Activated CD8-positive, alpha-beta T cell treated with anti-CD3 and anti-CD28 coated beads, Interleukin-2, amount 10 ng/mL, durations not matched to agents 7 days and 5 days (primary cell): ENCODE results near the gene FKBP15. TPM values are rescaled to one million over a fixed set of nuclear protein-coding genes. Genes with fewer than 3 reads are reported as not detected.

Experiments
- ATAC-seq: fragments of 150-1000 bp; cut with Tn5 transposase; one replicate; pipeline ENCODE4 v1.10.0; 2021; ENCODE audit warnings: moderate library complexity
- CTCF ChIA-PET: fragments of 350-600 bp; sonication (Branson Sonifier 250); formaldehyde crosslinking; loops from one replicate; lab custom pipeline; 2021; ENCODE audit warnings: antibody characterized with exemption; lab: Charles Lee
- POLR2A ChIA-PET: fragments of 350-600 bp; sonication (Branson Sonifier 250); formaldehyde crosslinking; loops from one replicate; lab custom pipeline; 2021; ENCODE audit warnings: antibody characterized with exemption; lab: Charles Lee
- DNase-seq: peaks from one replicate; pipeline ENCODE4 v3.0.0-alpha.2; 2020
- H3K27ac Mint-ChIP-seq: one replicate; pipeline ENCODE4 v1.8.0; 2021; ENCODE audit warnings: mild to moderate bottlenecking, mixed read lengths
- H3K27me3 Mint-ChIP-seq: one replicate; pipeline ENCODE4 v1.8.0; 2021; ENCODE audit warnings: low read depth, mixed read lengths
- H3K36me3 Mint-ChIP-seq: one replicate; pipeline ENCODE4 v1.8.0; 2021; ENCODE audit warnings: low read depth, mixed read lengths
- H3K4me1 Mint-ChIP-seq: one replicate; pipeline ENCODE4 v1.8.0; 2021; ENCODE audit warnings: low read depth, mixed read lengths
- H3K4me3 Mint-ChIP-seq: one replicate; pipeline ENCODE4 v1.8.0; 2021; ENCODE audit warnings: mild to moderate bottlenecking, mixed read lengths
- H3K9me3 Mint-ChIP-seq: one replicate; pipeline ENCODE4 v1.8.0; 2022; ENCODE audit warnings: mixed read lengths; ENCODE audit not compliant: insufficient read depth
- total RNA-seq, 2 experiments: library from RNA; stranded (reverse); gene quantifications; one replicate each; pipeline ENCODE4 v1.2.3, GENCODE V29; 2021

The FKBP15 gene, protein sequence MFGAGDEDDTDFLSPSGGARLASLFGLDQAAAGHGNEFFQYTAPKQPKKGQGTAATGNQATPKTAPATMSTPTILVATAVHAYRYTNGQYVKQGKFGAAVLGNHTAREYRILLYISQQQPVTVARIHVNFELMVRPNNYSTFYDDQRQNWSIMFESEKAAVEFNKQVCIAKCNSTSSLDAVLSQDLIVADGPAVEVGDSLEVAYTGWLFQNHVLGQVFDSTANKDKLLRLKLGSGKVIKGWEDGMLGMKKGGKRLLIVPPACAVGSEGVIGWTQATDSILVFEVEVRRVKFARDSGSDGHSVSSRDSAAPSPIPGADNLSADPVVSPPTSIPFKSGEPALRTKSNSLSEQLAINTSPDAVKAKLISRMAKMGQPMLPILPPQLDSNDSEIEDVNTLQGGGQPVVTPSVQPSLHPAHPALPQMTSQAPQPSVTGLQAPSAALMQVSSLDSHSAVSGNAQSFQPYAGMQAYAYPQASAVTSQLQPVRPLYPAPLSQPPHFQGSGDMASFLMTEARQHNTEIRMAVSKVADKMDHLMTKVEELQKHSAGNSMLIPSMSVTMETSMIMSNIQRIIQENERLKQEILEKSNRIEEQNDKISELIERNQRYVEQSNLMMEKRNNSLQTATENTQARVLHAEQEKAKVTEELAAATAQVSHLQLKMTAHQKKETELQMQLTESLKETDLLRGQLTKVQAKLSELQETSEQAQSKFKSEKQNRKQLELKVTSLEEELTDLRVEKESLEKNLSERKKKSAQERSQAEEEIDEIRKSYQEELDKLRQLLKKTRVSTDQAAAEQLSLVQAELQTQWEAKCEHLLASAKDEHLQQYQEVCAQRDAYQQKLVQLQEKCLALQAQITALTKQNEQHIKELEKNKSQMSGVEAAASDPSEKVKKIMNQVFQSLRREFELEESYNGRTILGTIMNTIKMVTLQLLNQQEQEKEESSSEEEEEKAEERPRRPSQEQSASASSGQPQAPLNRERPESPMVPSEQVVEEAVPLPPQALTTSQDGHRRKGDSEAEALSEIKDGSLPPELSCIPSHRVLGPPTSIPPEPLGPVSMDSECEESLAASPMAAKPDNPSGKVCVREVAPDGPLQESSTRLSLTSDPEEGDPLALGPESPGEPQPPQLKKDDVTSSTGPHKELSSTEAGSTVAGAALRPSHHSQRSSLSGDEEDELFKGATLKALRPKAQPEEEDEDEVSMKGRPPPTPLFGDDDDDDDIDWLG
- total RNA-seq, result 10 to 100 TPM; 34.5 to 36.3 TPM

GRCh38 chr9:113221003-113221799, at the start of gene FKBP15, which contains the start of gene SLC31A1:
FKBP15 (minus strand) TSS chr9:113221277; CDS start chr9:113221243, 34 bp downstream.
SLC31A1 (plus strand) TSS chr9:113221544; CDS start chr9:113256149, 34,605 bp downstream.
- H3K4me3 Mint-ChIP-seq, result peak within 1 kb of the TSS; percentile 88
- no peaks in the 10 kb centered on the region for H3K27me3 Mint-ChIP-seq
- peaks cover 37% of the 10 kb centered on the region for H3K4me1 Mint-ChIP-seq
- peak within 1 kb of the TSS; percentile 94 for H3K27ac Mint-ChIP-seq
- no peaks in the 10 kb centered on the region for H3K9me3 Mint-ChIP-seq
- peak; percentile 97 for DNase-seq
- POLR2A ChIA-PET, result interaction anchor here (0.6 to 3.3 kb wide), 8 partner anchors 11 to 189 kb away, joined by 3 to 27 read pairs (median 4); partner anchors contain the start of genes C9orf43, CDC26, POLE3 and PRPF4
- peaks cover 9% of the 10 kb centered on the region for H3K36me3 Mint-ChIP-seq
- CTCF ChIA-PET, result interaction anchor here (0.8 to 4.9 kb wide), 9 partner anchors 10 to 189 kb away, joined by 3 to 41 read pairs (median 6); partner anchors contain the start of genes ALAD, C9orf43, CDC26 and POLE3
- ATAC-seq, result peak; percentile 96

- peaks cover 10% of the 10 kb centered on the region for H3K4me1 Mint-ChIP-seq
- no peaks in the 10 kb centered on the region for H3K9me3 Mint-ChIP-seq
- H3K4me3 Mint-ChIP-seq, result no peak overlapping the region
- DNase-seq, result no peak
- no peak overlapping the region for H3K27ac Mint-ChIP-seq
- peaks cover 37% of the 10 kb centered on the region for H3K36me3 Mint-ChIP-seq
- CTCF ChIA-PET, result interaction anchor here (0.8 to 1.4 kb wide), 5 partner anchors 38 to 388 kb away, joined by 3 to 7 read pairs (median 3); partner anchors contain the start of gene ALAD
- ATAC-seq, result no peak
- H3K27me3 Mint-ChIP-seq, result no peaks in the 10 kb centered on the region
- POLR2A ChIA-PET, result no interaction called here
These were observed 48.8 kb upstream of the FKBP15 start for GRCh38 chr9:113269871-113270270.

DNA sequence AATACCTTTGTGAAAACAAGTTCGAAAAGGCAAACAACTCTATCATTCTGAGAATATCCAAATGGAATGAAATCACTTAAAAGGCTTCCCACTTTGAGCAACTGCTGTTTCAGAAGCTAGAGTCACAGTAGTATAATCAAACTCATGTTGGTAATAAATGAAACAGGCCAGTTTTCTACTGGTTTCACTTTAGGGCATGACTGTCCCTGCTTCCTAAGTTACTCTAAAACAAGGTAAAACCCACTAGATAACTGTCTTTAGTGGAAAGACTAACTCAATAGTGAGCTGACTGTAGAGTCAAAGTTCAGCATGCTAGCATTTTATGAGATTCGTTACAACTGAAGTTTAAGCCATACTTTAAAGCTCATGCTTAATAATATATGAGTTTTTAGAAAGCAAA, 48.3 kb upstream of the FKBP15 start:
- H3K27me3 Mint-ChIP-seq, result no peaks in the 10 kb centered on the region
- H3K4me1 Mint-ChIP-seq, result peaks cover 9% of the 10 kb centered on the region
- ATAC-seq (no peak), DNase-seq (no peak)
- no peaks in the 10 kb centered on the region for H3K9me3 Mint-ChIP-seq
- POLR2A ChIA-PET, result no interaction called here
- CTCF ChIA-PET, result interaction anchor here (0.7 to 1.4 kb wide), 6 partner anchors 38 to 389 kb away, joined by 3 to 7 read pairs (median 3); partner anchors contain the start of gene ALAD
- H3K4me3 Mint-ChIP-seq, result no peak overlapping the region
- H3K36me3 Mint-ChIP-seq, result peaks cover 37% of the 10 kb centered on the region
- no peak overlapping the region for H3K27ac Mint-ChIP-seq

DNA sequence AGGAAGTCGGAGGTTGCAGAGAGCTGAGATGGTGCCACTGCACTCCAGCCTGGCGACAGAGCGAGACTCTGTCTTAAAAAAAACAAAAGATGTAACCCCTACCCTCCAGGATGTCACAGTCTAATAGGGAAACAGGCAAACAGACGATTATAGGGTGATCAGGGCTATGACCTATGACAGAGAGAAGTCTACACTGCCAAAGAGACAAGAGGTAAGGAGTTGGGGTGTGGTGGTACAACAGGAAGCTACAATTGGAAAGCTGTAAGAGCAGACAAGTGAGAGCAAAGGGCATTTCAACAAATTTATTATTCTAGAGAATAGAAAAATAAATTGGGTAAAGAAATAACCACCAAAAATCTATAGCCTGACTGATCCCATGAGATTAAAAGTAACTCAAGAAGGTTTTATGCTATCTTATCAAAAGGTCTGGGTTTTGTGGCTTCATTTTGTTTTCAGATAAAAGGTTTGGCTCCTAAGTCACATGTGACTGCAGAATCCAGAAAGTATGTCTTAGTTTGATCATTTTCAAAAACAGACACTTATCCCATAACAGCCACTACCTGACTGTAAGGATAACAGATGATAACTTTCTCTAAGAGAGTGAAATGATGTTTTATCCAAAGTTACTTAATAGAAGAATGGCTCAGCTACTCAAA, 47.0 kb upstream of the FKBP15 start:
- H3K27ac Mint-ChIP-seq, result no peak overlapping the region
- no peaks in the 10 kb centered on the region for H3K27me3 Mint-ChIP-seq
- no peaks in the 10 kb centered on the region for H3K9me3 Mint-ChIP-seq
- ChIA-PET POLR2A (no interaction called here), CTCF (no interaction called here)
- H3K36me3 Mint-ChIP-seq, result peaks cover 33% of the 10 kb centered on the region
- ATAC-seq (no peak), DNase-seq (no peak)
- H3K4me1 Mint-ChIP-seq, result no peaks in the 10 kb centered on the region
- no peak overlapping the region for H3K4me3 Mint-ChIP-seq

DNA sequence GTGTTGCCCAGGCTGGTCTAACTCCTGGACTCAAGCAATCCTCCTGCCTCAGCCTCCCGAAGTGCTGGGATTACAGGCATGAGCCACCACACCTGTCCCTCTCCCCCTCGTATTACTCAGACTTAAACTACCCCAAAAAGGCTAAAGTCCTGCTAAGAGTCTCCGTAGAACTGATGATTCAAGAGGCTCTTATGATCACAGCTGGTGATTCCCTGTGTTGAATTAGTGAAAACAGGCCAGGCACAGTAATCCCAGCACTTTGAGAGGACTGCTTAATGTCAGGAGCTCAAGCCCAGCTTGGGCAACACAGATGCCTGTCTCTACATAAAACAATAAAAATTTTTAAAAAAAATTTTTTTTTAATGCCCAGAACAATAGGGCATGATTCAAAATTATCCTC, 45.1 kb upstream of the FKBP15 start:
- ChIA-PET POLR2A (no interaction called here), CTCF (interaction anchor here (2.5 kb wide), 1 partner anchor 9 kb away, joined by 12 read pairs; the partner anchor contains the start of genes CDC26 and PRPF4)
- ATAC-seq (no peak), DNase-seq (no peak)
- H3K27me3 Mint-ChIP-seq, result no peaks in the 10 kb centered on the region
- no peak overlapping the region for H3K4me3 Mint-ChIP-seq
- no peaks in the 10 kb centered on the region for H3K4me1 Mint-ChIP-seq
- H3K27ac Mint-ChIP-seq, result no peak overlapping the region
- no peaks in the 10 kb centered on the region for H3K9me3 Mint-ChIP-seq
- peaks cover 29% of the 10 kb centered on the region for H3K36me3 Mint-ChIP-seq

GRCh38 chr9:113261917-113262671, 41.0 kb upstream of the FKBP15 start:
- CTCF ChIA-PET, result interaction anchor here (3.4 kb wide), 1 partner anchor 13 kb away, joined by 13 read pairs; the partner anchor contains the start of genes CDC26 and PRPF4
- H3K4me3 Mint-ChIP-seq, result no peak overlapping the region
- H3K36me3 Mint-ChIP-seq, result peaks cover 23% of the 10 kb centered on the region
- H3K27ac Mint-ChIP-seq, result no peak overlapping the region
- ATAC-seq (no peak), DNase-seq (no peak)
- POLR2A ChIA-PET, result no interaction called here
- peaks cover 2% of the 10 kb centered on the region for H3K4me1 Mint-ChIP-seq
- no peaks in the 10 kb centered on the region for H3K27me3 Mint-ChIP-seq
- no peaks in the 10 kb centered on the region for H3K9me3 Mint-ChIP-seq

DNA sequence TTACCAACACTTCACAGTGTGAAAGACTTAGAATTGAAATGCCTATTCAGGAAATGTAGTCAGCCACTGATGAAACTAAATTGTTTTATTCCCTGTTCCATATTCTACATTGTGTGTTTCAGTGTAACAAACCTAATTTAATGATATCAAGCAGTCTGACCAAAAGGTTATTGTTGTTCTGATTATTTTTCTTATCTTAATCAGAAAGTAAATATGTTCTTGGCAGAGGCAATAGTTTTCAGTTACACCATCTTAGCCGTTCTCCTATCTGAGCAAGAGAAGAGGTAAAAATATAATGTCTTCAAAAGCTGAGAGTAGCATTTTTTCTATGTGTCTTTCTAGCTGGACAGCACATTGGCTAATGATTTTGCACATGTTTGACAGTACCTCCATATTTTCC, 37.2 kb upstream of the FKBP15 start:
- ChIA-PET CTCF (no interaction called here), POLR2A (no interaction called here)
- Mint-ChIP-seq H3K27me3 (no peaks in the 10 kb centered on the region), H3K36me3 (peaks cover 23% of the 10 kb centered on the region), H3K4me1 (peaks cover 2% of the 10 kb centered on the region), H3K4me3 (no peak overlapping the region), H3K27ac (no peak overlapping the region), H3K9me3 (no peaks in the 10 kb centered on the region)
- ATAC-seq (no peak), DNase-seq (no peak)

DNA sequence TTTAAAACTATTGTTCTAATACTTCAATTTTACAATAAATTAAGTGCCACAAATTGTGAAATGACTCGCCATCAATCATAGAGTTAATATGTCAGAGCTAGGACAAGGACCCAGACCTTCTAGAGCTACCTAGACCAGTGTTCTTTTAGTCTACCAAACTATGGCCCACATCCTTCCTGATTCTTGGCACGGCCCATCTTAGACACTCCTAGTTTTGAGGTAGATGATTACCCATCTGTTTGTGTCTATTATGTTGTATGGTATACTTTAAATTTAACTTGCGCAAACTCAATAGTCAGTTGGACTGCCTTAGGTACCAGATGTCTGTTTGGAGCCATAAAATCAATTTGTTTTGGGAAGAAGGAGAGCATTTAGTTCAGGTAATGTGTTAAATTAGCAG, 36.8 kb upstream of the FKBP15 start:
- Mint-ChIP-seq H3K27me3 (no peaks in the 10 kb centered on the region), H3K4me1 (peaks cover 2% of the 10 kb centered on the region), H3K36me3 (peaks cover 23% of the 10 kb centered on the region), H3K4me3 (no peak overlapping the region), H3K9me3 (no peaks in the 10 kb centered on the region), H3K27ac (no peak overlapping the region)
- CTCF ChIA-PET, result interaction anchor here (1.1 kb wide), 1 partner anchor 17 kb away, joined by 3 read pairs; the partner anchor contains the start of genes CDC26 and PRPF4
- ATAC-seq (no peak), DNase-seq (no peak)
- POLR2A ChIA-PET, result no interaction called here

- Mint-ChIP-seq H3K27ac (no peak overlapping the region), H3K36me3 (peaks cover 20% of the 10 kb centered on the region), H3K4me3 (no peak overlapping the region), H3K9me3 (no peaks in the 10 kb centered on the region), H3K27me3 (no peaks in the 10 kb centered on the region), H3K4me1 (peaks cover 2% of the 10 kb centered on the region)
- ChIA-PET POLR2A (no interaction called here), CTCF (interaction anchor here (1.0 kb wide), 1 partner anchor 12 kb away, joined by 3 read pairs; no protein-coding TSS in a partner anchor)
- no peak for DNase-seq
- ATAC-seq, result no peak
These were observed 34.4 kb upstream of the FKBP15 start for GRCh38 chr9:113255438-113255837.
